ENCODE results near the gene NRDE2. TPM values are rescaled to one million over a fixed set of nuclear protein-coding genes. Genes with fewer than 3 reads are reported as not detected.
"Not testable (repeated sequence)": the region's sequence is repeated elsewhere in the genome, so short reads cannot be mapped to it uniquely, and the experiment has no call there.

Gene NRDE2
- total and polyA plus RNA-seq, 4 donors: 12.9 to 15.9 (median 15.5) TPM

DNA sequence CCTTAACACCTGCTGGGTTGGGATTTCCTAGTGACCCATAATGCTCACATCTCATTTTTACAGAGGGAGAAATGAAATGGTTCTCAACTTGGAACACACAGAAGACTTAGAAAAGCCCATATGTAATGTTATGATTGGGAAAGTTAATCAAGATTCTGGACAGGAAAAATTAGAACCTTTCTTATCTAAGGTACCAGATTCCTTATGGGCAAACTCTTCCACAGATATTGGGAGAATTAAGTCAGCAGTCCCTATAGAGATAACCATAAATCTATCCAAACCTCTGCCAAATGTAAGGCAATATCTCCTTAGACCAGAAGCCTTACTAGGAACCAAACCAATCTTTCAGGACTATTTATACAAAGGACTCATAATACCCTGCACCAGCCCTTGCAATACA is 89.3 kb downstream of the NRDE2 start:
- Histone ChIP-seq H3K27ac (ENCODE audit: low read depth, low read length) (no peak overlapping the region), H3K27me3 (ENCODE audit: control insufficient read depth, insufficient read depth, low read length) (no peaks in the 10 kb centered on the region), H3K9me3 (ENCODE audit: control insufficient read depth, insufficient read depth, low read length) (peaks cover 5% of the 10 kb centered on the region), H3K4me1 (ENCODE audit: control insufficient read depth, insufficient read depth, low read length) (no peaks in the 10 kb centered on the region), H3K36me3 (ENCODE audit: control insufficient read depth, insufficient read depth, low read length) (no peaks in the 10 kb centered on the region), H3K4me3 (ENCODE audit: low read depth, low read length) (no peak overlapping the region)
- no peak for DNase-seq (ENCODE audit: low read depth in 4 of 6, low spot score in 6 of 6)

DNA sequence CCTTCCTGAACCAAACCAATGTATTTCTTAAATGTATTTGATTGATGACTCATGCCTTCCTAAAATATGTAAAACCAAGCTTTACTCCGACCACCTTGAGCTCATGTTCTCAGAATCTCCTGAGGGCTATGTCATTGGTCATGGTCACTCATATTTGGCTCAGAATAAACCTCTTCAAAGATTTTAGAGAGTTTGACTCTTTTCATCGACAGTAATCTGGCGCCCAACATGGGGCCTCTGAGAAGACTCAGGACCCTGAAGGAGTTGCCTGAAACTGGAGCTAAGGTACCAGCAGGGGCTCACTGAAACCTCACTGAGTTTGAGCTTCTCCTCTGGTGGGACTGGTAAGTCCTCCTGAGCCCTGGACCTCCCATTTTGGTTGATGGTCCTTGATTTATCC is 92.6 kb downstream of the NRDE2 start:
- 89% methylated on average over 3 of the region's 3 CpGs for WGBS (ENCODE audit: insufficient coverage)
- Histone ChIP-seq H3K4me3 (ENCODE audit: low read depth, low read length) (no peak overlapping the region), H3K36me3 (ENCODE audit: control insufficient read depth, insufficient read depth, low read length) (no peaks in the 10 kb centered on the region), H3K9me3 (ENCODE audit: control insufficient read depth, insufficient read depth, low read length) (peaks cover 5% of the 10 kb centered on the region), H3K27me3 (ENCODE audit: control insufficient read depth, insufficient read depth, low read length) (no peaks in the 10 kb centered on the region), H3K4me1 (ENCODE audit: control insufficient read depth, insufficient read depth, low read length) (peaks cover 6% of the 10 kb centered on the region), H3K27ac (ENCODE audit: low read depth, low read length) (no peak overlapping the region)
- DNase-seq (ENCODE audit: low read depth in 4 of 6, low spot score in 6 of 6): no peak

DNA sequence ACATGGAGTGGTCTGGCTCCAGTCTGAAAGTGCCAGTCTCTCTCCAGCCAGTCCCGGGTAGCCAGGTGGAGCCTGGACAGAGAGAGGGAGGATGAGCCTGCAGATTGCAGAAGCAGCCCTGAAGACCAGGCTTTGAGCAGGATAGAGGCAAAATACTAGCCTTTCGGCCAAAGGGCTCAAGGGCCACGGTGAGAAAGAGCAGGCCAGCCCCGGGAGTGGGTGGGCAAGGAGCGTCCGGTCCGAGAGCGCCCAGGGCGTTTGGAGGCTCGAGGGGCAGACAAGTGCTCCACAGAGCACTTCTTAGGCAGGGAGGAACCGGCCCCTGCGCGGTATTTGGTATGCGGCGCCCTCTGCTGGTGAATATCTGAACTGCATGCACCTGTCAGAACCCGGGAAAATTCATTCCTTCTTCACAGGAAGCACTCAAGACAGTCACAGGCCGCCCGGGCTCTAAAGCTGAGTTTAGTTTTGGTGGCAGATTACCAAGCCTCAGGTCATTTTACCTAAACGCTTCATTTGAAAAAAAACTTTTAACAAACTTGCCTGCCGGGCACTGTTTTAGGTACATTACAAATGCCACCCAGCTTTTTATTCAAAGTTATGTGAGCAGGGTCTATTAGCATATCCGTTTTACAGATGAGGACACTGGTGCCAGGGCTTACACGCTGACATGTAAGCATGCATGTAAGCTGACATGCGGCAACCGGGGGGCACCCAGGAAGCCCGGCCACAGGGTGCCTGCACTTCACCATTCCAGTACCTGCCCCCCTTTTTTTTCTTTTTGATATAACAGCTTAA is 96.4 kb downstream of the NRDE2 start:
- Histone ChIP-seq H3K27me3 (ENCODE audit: control insufficient read depth, insufficient read depth, low read length) (no peaks in the 10 kb centered on the region), H3K4me1 (ENCODE audit: control insufficient read depth, insufficient read depth, low read length) (peaks cover 6% of the 10 kb centered on the region), H3K9me3 (ENCODE audit: control insufficient read depth, insufficient read depth, low read length) (peaks cover 5% of the 10 kb centered on the region), H3K4me3 (ENCODE audit: low read depth, low read length) (no peak overlapping the region), H3K36me3 (ENCODE audit: control insufficient read depth, insufficient read depth, low read length) (no peaks in the 10 kb centered on the region), H3K27ac (ENCODE audit: low read depth, low read length) (no peak overlapping the region)
- DNase-seq (ENCODE audit: low read depth in 4 of 6, low spot score in 6 of 6): peak in 3 of 6 donors; percentile 27 to 69 (median 60)
- 17% methylated on average over 25 of the region's 25 CpGs for WGBS (ENCODE audit: insufficient coverage)

DNA sequence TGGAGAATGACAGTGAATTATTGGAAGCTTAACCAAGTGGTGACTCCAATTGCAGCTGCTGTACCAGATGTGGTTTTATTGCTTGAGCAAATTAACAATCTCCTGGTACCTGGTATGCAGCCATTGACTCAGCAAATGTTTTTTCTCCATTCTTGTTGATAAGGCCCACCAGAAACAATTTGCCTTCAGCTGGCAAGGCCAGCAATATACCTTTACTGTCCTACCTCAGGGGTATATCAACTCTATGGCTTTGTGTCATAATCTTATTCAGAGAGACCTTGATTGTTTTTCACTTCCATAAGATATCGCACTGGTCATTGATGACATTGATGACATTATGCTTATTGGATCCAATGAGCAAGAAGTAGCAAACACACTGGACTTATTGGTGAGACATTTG is 101.8 kb downstream of the NRDE2 start:
- not testable (repeated sequence) for H3K4me1 ChIP-seq (ENCODE audit: control insufficient read depth, insufficient read depth, low read length); H3K9me3 ChIP-seq (ENCODE audit: control insufficient read depth, insufficient read depth, low read length); H3K27me3 ChIP-seq (ENCODE audit: control insufficient read depth, insufficient read depth, low read length); DNase-seq (ENCODE audit: low read depth in 4 of 6, low spot score in 6 of 6); H3K27ac ChIP-seq (ENCODE audit: low read depth, low read length); H3K4me3 ChIP-seq (ENCODE audit: low read depth, low read length); H3K36me3 ChIP-seq (ENCODE audit: control insufficient read depth, insufficient read depth, low read length)
- no CpG with 5 or more reads among the region's 1 CpG for WGBS (ENCODE audit: insufficient coverage)

DNA sequence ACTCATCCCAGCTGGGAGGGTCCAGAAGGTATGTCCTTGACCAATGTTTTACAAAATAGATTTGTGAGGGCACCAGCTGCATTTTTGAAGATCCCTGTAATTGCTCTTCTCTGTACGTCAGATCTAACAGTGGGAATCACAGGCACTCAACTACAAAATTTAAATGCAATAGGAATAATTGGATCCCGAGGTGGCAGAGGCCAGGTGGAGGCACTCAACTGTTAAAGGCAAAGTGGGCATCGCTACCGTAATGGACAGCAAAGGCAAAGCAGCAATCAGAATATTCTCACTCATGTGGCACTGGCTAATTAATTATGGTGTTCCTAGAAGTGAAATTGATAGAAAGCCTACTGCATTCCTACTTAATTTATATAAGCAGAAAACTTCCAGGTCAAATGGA is 103.3 kb downstream of the NRDE2 start:
- Histone ChIP-seq H3K9me3 (ENCODE audit: control insufficient read depth, insufficient read depth, low read length) (no peaks in the 10 kb centered on the region), H3K27me3 (ENCODE audit: control insufficient read depth, insufficient read depth, low read length) (no peaks in the 10 kb centered on the region), H3K4me1 (ENCODE audit: control insufficient read depth, insufficient read depth, low read length) (no peaks in the 10 kb centered on the region), H3K27ac (ENCODE audit: low read depth, low read length) (no peak overlapping the region), H3K4me3 (ENCODE audit: low read depth, low read length) (no peak overlapping the region), H3K36me3 (ENCODE audit: control insufficient read depth, insufficient read depth, low read length) (no peaks in the 10 kb centered on the region)
- no CpG with 5 or more reads among the region's 4 CpGs for whole genome bisulfite sequencing (ENCODE audit: insufficient coverage)
- DNase-seq (ENCODE audit: low read depth in 4 of 6, low spot score in 6 of 6): no peak

Other genes with a start within 250 kb of the NRDE2 start
- 100 to 1,000 TPM; 113 to 139 TPM for gene PSMC1, start 75.4 kb downstream of the NRDE2 start, total RNA-seq
- 100 to 1,000 TPM; 112 to 125 TPM for gene PSMC1, start 75.4 kb downstream of the NRDE2 start, polyA plus RNA-seq (ENCODE audit: insufficient read length in 2 of 2)
- 1,000 to 10,000 TPM in 1 of 2 donors, 100 to 1,000 TPM in 1; 490 to 1,125 TPM for gene CALM1, start 65.1 kb upstream of the NRDE2 start, total RNA-seq
- gene CALM1, start 65.1 kb upstream of the NRDE2 start, polyA plus RNA-seq (ENCODE audit: insufficient read length in 2 of 2): 1,000 to 10,000 TPM in 1 of 2 donors, 100 to 1,000 TPM in 1; 931 to 1,141 TPM

Data from spinal cord (tissue), 10 donors.